Measurements from ENCODE around the gene RBM15B.

DNA sequence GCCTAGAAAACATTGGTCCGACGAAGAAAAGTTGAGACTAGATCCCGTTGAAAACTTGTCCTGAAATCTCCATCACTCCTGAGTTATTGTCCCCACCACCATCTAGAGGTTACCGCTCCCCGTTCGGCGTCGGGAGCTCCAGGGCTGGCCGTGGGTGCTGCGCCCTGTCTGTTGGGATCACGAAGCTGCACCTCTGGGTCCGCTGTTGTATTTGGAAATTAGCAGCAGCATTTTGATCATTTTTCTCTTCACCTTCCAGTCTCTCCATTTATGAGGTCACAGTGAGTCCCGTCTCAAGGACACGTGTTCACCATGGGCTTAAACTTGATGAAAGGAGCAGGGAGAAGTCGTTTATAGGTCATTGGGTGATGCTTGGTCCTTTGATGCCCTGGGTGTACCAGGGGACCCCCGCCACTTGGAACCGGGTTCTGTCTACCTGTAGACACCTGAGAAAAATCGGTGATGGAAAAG is 5.4 kb upstream of the RBM15B start:
- no peak for TF ChIP-seq EP300 (IDR thresholded peaks at IDR 0.05)
- no peak for TF ChIP-seq CTCF (IDR thresholded peaks at IDR 0.05)
